ENCODE data around the gene SDHAF1. TPM values are rescaled to one million over a fixed set of nuclear protein-coding genes. Genes with fewer than 3 reads are reported as not detected.
"Not testable (repeated sequence)": the region's sequence is repeated elsewhere in the genome, so short reads cannot be mapped to it uniquely, and the experiment has no call there.

SDHAF1 gene
- polyA plus RNA-seq, 4 donors = 10.6 to 17.5 (median 11.4) TPM

DNA sequence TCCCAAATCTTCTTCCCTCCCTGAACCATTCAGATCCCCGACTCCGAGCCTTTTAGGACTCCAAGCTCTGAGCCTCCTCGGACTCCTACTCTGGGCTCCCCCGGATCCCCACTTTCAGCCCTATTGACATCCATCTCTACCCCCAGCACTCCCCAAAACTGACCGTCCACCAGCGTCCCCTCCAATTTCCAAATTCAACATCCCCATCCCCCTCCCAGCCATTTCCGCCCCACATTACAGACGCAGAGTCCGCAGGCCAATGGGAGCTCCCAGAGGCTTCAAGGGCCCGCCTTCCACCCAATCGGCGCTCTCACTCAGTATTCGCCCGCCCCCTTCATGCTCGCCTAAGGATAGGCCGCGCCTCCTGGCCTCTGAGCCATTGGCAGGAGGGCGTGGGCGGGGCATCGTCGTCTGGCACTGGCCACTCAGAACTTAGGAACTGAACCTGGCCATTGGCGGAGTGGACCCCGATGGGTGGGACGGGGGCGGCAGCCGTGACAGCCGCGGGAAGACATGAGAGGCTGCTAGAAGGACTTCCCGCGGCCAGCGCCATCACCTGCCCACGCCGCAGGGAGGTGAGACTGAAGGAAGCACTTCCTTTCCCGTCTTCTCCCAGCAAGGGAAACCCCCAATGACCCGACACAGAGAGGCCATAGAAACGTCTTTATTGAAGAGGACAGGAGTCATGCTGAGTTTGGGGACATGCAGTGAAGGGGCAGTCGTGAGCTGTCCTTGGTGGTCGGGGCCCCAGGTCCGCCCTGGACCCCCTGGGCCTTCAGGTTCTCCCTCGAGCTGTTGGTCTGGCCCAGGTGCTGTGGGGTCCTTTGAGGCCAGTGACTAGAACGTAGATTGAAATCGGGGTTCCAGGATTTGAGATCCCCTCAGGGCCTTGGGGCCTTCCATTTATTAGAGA lies 19.3 kb downstream of the SDHAF1 start, which contains the start of gene ALKBH6:
Gene ALKBH6, minus strand, starts transcription at position 202 of the 913 bp plus-strand sequence. CDS start 816 bp downstream, outside the sequence.
- peak; percentile 94 to 97 (median 96) for DNase-seq (ENCODE audit: low read depth in 4 of 4, low spot score in 3 of 4)

DNA sequence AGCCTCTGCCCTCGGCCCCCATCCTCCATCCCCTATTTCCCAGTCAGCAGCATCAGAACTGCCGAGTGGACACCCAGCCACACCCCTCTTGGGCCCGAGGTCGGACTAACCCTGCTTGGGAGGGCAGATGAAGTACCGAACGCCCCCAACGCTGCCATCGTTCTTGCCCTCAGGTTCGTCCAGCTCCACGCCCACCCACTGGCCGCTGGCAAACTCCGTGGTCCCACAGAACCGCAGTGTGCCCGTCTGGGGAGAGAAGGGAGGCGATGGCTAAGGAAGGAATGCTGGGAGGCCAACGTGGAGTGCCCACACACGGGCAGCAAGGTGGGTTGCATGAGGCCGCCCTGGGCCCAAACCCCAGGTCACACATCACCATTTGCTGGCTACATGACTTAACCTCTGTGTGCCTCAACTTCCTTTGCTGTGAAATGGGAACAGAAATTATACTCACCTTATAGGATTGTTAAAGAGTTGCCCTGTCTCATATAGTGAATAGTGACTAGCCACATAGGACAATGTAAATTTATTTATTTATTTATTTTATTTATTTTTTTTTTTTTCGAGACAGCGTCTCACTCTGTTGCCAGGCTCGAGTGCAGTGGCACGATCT lies 24.2 kb downstream of the SDHAF1 start:
- DNase-seq (ENCODE audit: low read depth in 4 of 4, low spot score in 3 of 4) = no peak

DNA sequence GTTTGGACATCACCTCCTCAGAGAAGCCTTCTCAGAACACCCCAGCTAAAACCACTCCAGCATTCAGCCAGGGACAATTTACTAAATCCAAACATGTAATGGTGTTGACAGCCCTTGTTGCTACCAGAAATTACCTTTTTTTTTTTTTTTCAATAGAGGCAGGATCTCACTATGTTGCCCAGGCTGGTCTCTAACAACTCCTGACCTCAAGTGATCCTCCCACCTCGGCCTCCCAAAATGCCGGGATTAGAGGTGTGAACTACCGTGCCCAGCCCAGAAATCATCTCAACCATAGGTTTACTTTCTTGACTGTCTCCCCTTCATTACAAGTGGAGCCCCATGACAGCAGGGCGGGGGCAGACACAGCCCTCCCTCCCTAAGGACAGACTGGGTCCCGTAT lies 28.4 kb downstream of the SDHAF1 start:
- no peak for DNase-seq (ENCODE audit: low read depth in 4 of 4, low spot score in 3 of 4)

DNA sequence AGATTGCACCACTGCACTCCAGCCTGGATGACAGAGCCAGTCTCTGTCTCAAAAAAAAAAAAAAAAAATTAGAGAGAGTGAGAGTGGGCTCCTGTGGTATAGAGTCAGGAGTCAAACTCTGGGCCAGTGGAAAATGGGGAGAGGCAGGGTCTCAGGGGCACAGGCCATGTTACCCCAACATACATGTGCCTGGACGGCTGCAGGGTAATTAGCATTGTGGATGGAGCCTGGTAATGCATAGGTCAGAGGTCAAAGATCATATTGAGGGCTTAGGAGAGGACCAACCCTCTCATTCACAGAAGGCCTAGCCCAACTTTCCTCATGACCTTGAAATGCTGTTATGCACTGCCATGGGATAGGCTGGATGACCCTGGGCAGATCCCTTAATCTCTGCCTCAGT lies 30.6 kb downstream of the SDHAF1 start:
- DNase-seq (ENCODE audit: low read depth in 4 of 4, low spot score in 3 of 4) = no peak

DNA sequence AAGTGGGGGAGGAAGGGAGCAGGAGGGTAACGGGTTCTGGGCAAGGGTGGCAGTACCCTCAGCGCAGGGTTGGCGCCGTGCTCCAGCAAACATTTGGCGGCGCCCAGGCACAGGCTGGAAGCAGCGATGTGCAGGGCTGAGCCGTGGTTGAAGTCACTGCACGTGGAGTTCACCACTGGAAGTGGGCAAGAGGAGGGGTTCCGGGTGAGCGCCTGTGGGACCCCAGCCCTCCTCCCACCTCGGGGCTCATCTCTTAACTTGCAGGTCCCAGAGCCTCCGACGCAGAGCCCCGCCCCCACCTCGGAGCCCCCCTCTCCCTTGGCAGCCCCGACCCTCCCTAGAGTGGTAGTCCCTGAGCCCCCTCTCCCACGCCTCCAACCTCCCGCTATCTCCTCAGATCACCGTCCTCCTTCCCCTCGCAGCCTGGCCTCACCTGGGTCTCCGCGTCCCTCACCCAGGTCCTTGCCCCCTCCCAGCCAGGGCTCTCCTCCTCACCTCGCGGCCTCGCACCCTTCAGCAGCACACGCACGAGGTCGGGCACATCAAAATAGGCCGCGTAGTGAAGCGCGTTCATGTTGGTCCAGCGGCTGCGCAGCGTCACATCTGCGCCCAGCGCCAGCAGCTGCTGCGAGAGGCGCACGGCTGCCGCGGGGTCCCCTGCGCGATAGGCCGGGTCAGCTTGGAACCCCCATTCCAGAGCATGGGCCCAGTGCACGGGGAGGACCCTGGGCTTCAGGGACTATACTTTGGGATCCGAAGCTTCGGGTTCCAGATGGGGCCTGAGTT lies 31.3 kb downstream of the SDHAF1 start:
- DNase-seq (ENCODE audit: low read depth in 4 of 4, low spot score in 3 of 4) = no peak

DNA sequence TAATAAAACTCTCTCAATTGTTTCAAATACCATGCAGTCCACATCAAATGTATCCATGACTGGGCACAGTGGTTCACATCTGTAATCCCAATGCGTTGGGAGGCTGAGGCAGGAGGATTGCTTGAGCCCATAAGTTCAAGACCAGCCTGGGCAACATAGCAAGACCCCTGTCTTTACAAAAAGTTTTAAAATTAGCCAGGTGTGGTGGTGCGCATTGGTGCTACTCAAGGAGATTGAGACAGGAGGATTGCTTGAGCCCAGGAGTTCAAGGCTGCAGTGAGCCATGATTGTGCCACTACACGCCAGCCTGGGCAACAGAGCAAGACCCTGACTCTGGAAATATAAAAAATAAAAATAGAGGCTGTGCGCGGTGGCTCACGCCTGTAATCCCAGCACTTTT lies 32.7 kb downstream of the SDHAF1 start:
- no peak for DNase-seq (ENCODE audit: low read depth in 4 of 4, low spot score in 3 of 4)

DNA sequence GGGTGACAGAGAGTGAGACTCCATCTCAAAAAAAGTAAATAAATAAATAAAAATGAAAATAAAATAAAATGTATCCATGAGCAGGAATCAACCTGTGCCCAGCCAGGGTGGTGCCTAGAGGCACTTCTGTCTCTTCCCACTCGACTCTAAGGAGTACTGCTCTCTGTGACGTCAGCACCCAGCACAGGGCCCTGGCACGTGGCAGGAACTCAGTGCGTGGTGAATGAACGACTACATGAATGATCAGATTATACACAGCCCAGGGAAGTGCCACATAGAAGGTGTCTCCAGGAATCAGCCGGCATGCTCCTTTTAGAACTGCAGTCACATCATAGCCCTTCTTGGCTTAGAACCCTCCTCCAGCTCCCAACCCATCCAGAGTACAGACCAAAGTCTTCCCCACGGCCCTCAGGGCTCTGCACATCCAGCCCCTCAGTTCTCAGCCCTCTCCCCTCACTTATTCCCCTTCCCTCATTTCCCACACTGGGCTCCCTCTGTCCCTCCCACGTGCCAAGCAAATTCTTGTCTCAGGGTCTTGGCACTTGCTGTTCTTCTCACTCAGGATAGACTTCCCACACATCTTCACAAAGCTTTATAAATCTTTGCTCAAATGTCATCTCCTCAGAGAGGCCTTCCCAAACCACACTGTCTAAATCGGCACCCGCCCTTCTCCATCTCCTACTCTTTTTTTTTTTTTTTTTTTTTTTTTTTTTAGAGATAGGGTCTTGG lies 33.5 kb downstream of the SDHAF1 start:
- DNase-seq (ENCODE audit: low read depth in 4 of 4, low spot score in 3 of 4) = no peak

DNA sequence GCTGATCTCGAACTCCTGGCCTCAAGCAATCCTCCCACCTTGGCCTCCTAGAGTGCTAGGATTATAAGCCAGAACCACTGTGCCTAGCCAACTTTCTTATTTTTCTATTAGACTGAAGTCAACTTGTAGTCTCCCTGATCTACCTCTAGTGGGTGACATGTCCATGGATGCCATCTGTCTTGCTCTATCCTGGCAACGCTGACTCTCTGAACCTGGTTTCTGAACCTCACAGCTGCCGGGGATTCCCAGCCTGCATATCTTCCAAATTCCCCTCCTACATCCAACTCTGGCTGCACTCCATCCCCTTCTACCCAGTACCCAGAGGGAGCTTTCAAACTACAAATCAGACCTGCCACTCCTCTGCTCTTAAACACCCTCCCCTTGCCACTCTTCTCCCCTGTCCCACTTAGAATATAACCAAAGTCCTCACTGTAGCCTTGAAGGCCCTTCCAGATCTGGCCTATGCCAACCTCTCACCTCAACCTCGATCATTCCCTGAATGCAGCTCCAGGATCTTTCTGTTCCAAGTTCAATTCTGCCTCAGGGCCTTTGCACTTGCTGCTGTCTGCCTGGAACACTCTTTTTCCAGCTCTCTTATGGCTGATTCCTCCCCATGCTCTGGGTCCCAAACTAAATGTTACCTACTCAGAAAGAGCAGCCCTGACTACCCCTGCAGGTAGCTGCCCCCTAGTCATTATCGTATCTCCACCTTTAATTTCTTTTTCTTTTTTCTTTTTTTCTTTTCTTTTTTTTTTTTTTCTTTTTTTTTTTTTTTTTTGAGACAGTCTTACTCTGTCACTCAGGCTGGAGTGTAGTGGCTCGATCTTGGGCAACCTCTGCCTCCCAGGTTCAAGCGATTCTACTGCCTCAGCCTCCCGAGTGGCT lies 35.5 kb downstream of the SDHAF1 start:
- no peak for DNase-seq (ENCODE audit: low read depth in 4 of 4, low spot score in 3 of 4)

DNA sequence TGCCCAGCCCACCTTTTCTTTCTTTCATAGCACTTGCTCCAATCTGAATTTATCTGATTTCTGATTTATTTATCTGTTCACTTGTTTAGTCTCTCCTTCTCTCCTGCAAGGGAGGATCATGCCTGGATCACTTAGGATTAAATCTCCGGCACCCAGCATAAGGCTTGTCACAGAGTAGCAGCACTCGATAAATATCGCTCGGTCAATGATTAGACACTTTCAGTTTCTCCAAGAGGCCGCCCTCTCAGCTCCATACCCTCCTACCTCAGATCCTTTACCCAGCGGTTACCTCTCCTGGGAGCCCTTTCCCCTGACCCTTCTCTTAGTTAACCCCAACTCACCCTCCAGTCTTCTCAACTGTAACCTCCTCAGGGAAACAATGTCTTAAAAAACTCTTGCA lies 36.3 kb downstream of the SDHAF1 start:
- no peak for DNase-seq (ENCODE audit: low read depth in 4 of 4, low spot score in 3 of 4)

DNA sequence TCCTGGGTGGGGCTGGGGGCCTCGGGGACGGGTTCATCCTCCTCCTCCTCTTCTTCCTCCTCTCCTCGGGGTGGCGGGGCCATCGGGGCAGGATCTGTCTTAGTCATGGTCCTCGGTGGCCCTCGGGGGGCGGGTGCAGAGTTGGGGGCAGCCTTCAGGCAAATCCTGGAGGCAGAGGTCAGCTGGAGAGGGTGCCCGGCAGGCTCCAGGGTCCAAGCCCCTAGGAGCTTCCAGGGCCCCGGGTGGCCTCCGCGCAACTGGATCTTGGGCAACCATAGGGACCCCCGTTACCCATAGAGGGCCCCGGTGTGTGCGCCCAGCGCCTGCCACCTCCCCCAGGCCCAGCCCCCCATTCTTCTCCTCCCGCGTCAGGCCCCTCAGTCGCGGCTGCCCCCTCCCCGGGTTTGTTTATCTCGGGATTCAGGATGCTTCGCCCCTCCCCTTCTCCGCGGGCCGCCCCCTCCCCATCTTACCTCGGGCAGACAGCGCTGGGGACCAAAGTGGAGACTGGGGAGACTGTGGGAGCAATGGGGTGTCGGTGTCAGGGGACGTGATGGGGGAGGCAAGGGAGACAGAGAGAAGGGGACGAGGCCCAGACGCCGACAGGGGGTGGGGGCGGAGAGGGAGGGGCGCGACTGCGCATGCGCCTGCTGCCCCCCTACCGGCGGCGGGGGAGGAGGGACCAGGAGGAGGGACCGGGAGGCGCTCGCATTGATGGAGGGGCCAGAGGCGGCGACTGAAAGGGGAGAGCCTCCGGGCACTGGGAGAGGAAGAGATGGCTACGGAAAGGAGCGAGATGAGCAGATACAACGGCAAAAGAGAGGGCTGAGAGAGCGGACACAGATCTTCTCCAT lies 37.5 kb downstream of the SDHAF1 start, which contains the start of gene CLIP3:
Gene CLIP3, minus strand, starts transcription at position 623 of the 854 bp plus-strand sequence. Its CDS starts 516 bp downstream, at position 107.
- peak in 1 of 4 donors; percentile 41 for DNase-seq (ENCODE audit: low read depth in 4 of 4, low spot score in 3 of 4)

DNA sequence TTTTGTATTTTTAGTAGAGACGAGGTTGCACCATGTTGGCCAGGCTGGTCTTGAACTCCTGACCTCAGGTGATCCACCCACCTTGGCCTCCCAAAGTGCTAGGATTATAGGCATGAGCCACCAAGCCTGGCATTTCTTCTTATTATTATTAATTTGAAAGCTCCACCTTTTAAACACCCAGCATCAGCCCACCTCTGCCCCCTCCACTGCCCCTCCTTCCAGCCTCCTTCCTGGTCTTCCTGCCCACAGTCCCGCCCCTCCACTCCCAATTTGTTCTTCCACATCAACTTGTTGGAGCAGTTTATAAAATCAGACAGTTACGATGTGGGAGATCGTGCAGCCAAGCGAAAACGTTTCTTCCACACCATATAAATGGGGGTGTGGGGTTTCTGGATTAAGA lies 45.5 kb downstream of the SDHAF1 start:
- DNase-seq (ENCODE audit: low read depth in 4 of 4, low spot score in 3 of 4) = no peak

DNA sequence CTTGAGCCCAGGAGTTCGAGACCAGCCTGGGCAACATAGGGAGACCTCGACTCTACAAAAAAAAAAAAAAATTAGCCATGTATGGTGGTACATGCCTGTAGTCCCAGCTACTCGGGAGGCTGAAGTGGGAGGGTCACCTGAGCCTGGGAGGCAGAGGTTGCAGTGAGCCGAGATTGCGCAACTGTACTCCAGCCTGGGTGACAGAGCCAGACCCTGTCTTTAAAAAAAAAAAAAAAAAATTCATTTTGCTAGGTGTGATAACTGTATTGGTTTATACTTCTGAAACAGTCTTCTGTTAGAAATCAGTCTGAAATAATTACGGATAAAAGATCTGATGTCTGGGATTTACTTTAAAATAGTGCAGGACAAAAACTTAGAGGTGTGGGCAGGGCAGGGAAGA lies 46.1 kb downstream of the SDHAF1 start:
- not testable (repeated sequence) for DNase-seq (ENCODE audit: low read depth in 4 of 4, low spot score in 3 of 4)

DNA sequence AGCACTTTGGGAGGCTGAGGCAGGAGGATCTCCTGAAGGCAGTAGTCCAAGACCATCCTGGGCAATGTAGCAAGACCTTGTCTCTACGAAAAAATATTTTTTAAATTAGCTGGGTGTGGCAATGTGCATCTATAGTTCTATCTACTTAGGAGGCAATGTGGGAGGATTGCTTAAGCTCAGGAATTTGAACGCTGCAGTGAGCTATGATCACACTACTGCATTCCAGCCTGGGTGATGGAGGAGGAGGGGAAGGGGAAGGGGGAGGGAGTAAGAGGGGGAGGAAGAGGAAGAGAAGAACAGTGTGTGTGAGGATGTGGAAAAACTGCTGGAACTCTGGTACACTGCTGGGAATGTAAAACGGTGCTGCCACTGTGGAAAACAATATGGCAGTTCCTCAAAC lies 46.8 kb downstream of the SDHAF1 start:
- peak in 2 of 4 donors; percentile 45 to 56 for DNase-seq (ENCODE audit: low read depth in 4 of 4, low spot score in 3 of 4)

DNA sequence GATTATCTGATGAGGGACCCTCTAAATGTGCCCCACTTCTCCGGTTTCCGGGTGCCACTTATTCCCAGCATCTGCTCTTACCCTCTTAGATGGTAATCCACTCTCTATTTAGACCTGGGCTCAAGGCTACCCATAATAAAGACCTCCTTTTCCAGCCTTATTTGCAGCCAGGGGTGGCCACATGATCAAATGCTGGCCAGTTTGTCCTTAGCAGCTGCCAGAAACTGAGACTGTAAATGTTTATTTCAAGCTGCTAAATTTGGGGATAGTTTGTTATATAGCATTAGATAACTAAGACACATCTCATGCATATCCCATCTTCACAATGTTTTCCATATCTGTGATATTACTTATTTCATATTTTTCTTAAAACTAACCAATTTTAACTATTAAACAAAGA lies 49.0 kb downstream of the SDHAF1 start:
- DNase-seq (ENCODE audit: low read depth in 4 of 4, low spot score in 3 of 4) = no peak
